Pancreas (tissue), 10 donors: ENCODE data around the gene MYO5C. TPM values are rescaled to one million over a fixed set of nuclear protein-coding genes. Genes with fewer than 3 reads are reported as not detected.

Source experiments
- ATAC-seq, 4 donors: fragments of 200-7000 bp; cut with Tn5 transposase; one replicate each; pipeline versions ENCODE4 v1.8.0 to v1.9.1; 2020; ENCODE audit warnings: mild to moderate bottlenecking in 4 of 4, moderate library complexity in 4 of 4
- DNase-seq, 6 donors: peaks; one replicate each; pipeline ENCODE4 v3.0.0-alpha.2; 2020
- FAIRE-seq: peaks from 2 replicates; lab custom pipeline; 2012; peaks lifted over from hg19 to GRCh38; lab: Jason Lieb, UNC
- H3K27ac ChIP-seq, 4 donors: fragments of 200-600 bp; sonication (generic); 1 replicate in 3 of 4; 2 replicates in 1 of 4; pipeline versions ENCODE4 v1.5.0 to v1.8.0; 2020
- H3K27me3 ChIP-seq, 4 donors: fragments of 200-600 bp; one replicate each; pipeline ENCODE4 v1.8.0; 2021
- H3K36me3 ChIP-seq, 3 donors: fragments of 200-600 bp; sonication (generic) in 1 of 3; one replicate each; pipeline versions ENCODE4 v1.5.0 to v1.8.0; 2020 to 2021
- H3K4me1 ChIP-seq, 3 donors: fragments of 200-600 bp; one replicate each; pipeline ENCODE4 v1.8.0; 2021
- H3K4me3 ChIP-seq, 4 donors: fragments of 200-600 bp; sonication (generic) in 2 of 4; one replicate each; pipeline versions ENCODE4 v1.5.0 to v1.8.0; 2020 to 2021
- H3K9me3 ChIP-seq, 4 donors: fragments of 200-600 bp; one replicate each; pipeline ENCODE4 v1.8.0; 2021
- CTCF ChIP-seq, 4 donors: fragments of 200-600 bp; sonication (generic) in 3 of 4; IDR thresholded peaks; one replicate each; pipeline versions ENCODE4 v1.5.0 to v1.8.0; 2021; ENCODE audit warnings: antibody characterized with exemption in 4 of 4
- WGBS, 2 donors: extraction: QIAGEN DNeasy Blood & Tissue Kit; methylation state at CpG; one replicate each; pipeline ENCODE4 v1.1.7; 2013; 5-methylcytosine and 5-hydroxymethylcytosine counted together
- intact Hi-C, 3 donors: fragments of 100-400 bp; cut with DNase I; formaldehyde crosslinking; loops; one replicate each; pipeline versions ENCODE4 v1.11.1 to v1.14.2; 2022
- polyA plus RNA-seq, 2 donors: library from polyadenylated mRNA; stranded (reverse); fragments of 200-250 nt; gene quantifications; one replicate each; pipeline ENCODE4 v1.2.3, GENCODE V29; 2013
- total RNA-seq, 6 donors: library from RNA; stranded (reverse); fragmentation: NEBNext Ultra II Directional in 4 of 6; extraction: Animal tissue kit (Norgen Biotek cat#: 25700) in 4 of 6; gene quantifications; one replicate each; pipeline versions ENCODE4 v1.2.1 to v1.2.4, GENCODE V29; 2021 to 2023
- donor health status: healthy with polysubstance abuse.
- donor health status: DM: no; HTN: no; CAD: no; lungs with moderate emphysema.
- donor health status: DM: no; HTN: no; CAD: no.
- donor health status: control.
- donor health status: control.
- donor health status: Bipolar disorder and iron deficiency.
- donor health status: DM: yes; HTN: yes; CAD: no.
- donor health status: DM: no; HTN: no; CAD: no.
- donor health status: DM: no; HTN: no; CAD: no.
- donor health status: DM: yes; HTN: yes; CAD: no.

MYO5C gene
- total and polyA plus RNA-seq, 8 donors = 12.7 to 52.7 (median 39.2) TPM

- no peaks in the 10 kb centered on the region for H3K9me3 ChIP-seq
- no peaks in the 10 kb centered on the region for H3K27me3 ChIP-seq
- FAIRE-seq (no peak), ATAC-seq (no peak), DNase-seq (no peak)
- 77 to 79% methylated on average over 6 of the region's 6 CpGs for WGBS, 2 donors
- peaks cover 24 to 34% (median 29%) of the 10 kb centered on the region in 3 donors for H3K4me1 ChIP-seq
- no peaks in the 10 kb centered on the region for H3K36me3 ChIP-seq
- no peak overlapping the region for H3K4me3 ChIP-seq
- no peak overlapping the region for H3K27ac ChIP-seq
- intact Hi-C loops = no loop called here
- TF ChIP-seq CTCF (IDR thresholded peaks at IDR 0.05) = no peak
Observed at GRCh38 chr15:52181938-52182780, 113.4 kb downstream of the MYO5C start.

GRCh38 chr15:52180851-52181450 is 114.7 kb downstream of the MYO5C start:
- no peak overlapping the region for H3K27ac ChIP-seq
- TF ChIP-seq CTCF (IDR thresholded peaks at IDR 0.05) = no peak
- H3K27me3 ChIP-seq = no peaks in the 10 kb centered on the region
- DNase-seq = no peak
- FAIRE-seq = no peak
- no peaks in the 10 kb centered on the region for H3K9me3 ChIP-seq
- H3K4me1 ChIP-seq = peaks cover 17 to 23% (median 17%) of the 10 kb centered on the region in 3 donors
- H3K4me3 ChIP-seq = no peak overlapping the region
- ATAC-seq = no peak
- intact Hi-C loops = no loop called here
- H3K36me3 ChIP-seq = no peaks in the 10 kb centered on the region
- WGBS, 2 donors = 82 to 87% methylated on average over 10 of the region's 10 CpGs

GRCh38 chr15:52180196-52180835 is 115.3 kb downstream of the MYO5C start:
- ATAC-seq = peak; percentile 4 to 32 (median 16)
- FAIRE-seq = no peak

More at GRCh38 chr15:52180196-52180835, 115.3 kb downstream of the MYO5C start:
- peak overlapping the region; percentile 63 to 79 (median 70) for H3K4me3 ChIP-seq
- peaks cover 11 to 16% (median 15%) of the 10 kb centered on the region in 3 donors for H3K4me1 ChIP-seq
- no peaks in the 10 kb centered on the region for H3K27me3 ChIP-seq
- no peaks in the 10 kb centered on the region for H3K36me3 ChIP-seq
- DNase-seq = no peak
- H3K27ac ChIP-seq = peak overlapping the region; percentile 80 to 87 (median 82)
- H3K9me3 ChIP-seq = no peaks in the 10 kb centered on the region
- no peak for TF ChIP-seq CTCF (IDR thresholded peaks at IDR 0.05)
- 28 to 29% methylated on average over 30 to 31 of the region's 31 CpGs for WGBS, 2 donors
- intact Hi-C loops = no loop called here
